IMR-90 (cell line): ENCODE data around the gene SMYD1. TPM values are rescaled to one million over a fixed set of nuclear protein-coding genes. Genes with fewer than 3 reads are reported as not detected.

Source experiments
- ATAC-seq: fragments of 200-7000 bp; cut with Tn5 transposase; 2 replicates; pipeline ENCODE4 v1.9.1; 2020; ENCODE audit warnings: low read depth, mild to moderate bottlenecking, moderate library complexity
- BruUV-seq: library from RNA; stranded (reverse); fragments of 400-500 nt; replicated peaks from 2 replicates; lab custom pipeline; 2021; lab: Mats Ljungman, UMichigan
- CTCF ChIA-PET: fragments of 300-600 bp; formaldehyde crosslinking; extraction: SDS; loops from one replicate; lab custom pipeline; 2021; ENCODE audit warnings: antibody characterized with exemption; lab: Yijun Ruan, JAX
- POLR2A ChIA-PET: fragments of 300-600 bp; sonication (Branson Sonifier 250); formaldehyde crosslinking; loops from one replicate; lab custom pipeline; 2022; ENCODE audit warnings: antibody characterized with exemption; ENCODE audit not compliant: unreplicated experiment; lab: Charles Lee
- DNase-seq: peaks from one replicate; pipeline ENCODE4 v3.0.0; 2013
- H2AFZ ChIP-seq: replicated peaks from 2 replicates; pipeline ENCODE3; 2013; ENCODE audit warnings: low read length, mild to moderate bottlenecking; ENCODE audit not compliant: poor library complexity
- H2AK5ac ChIP-seq: 2 replicates; pipeline ENCODE4 v1.6.1; 2013; ENCODE audit warnings: low read depth, low read length, inconsistent platforms
- H2AK9ac ChIP-seq: replicated peaks from 2 replicates; pipeline ENCODE3; 2013; ENCODE audit warnings: mild to moderate bottlenecking, low read depth, low read length, moderate library complexity; ENCODE audit not compliant: poor library complexity
- H2BK120ac ChIP-seq: 2 replicates; pipeline ENCODE4 v1.6.1; 2013; ENCODE audit warnings: low read depth, low read length, inconsistent platforms
- H2BK15ac ChIP-seq: 3 replicates; pipeline ENCODE4 v1.6.1; 2013; ENCODE audit warnings: low read depth, low read length, inconsistent platforms
- H2BK20ac ChIP-seq: 2 replicates; pipeline ENCODE4 v1.6.1; 2013; ENCODE audit warnings: low read depth, mild to moderate bottlenecking, inconsistent platforms, low read length, moderate library complexity
- H2BK5ac ChIP-seq: 2 replicates; pipeline ENCODE4 v1.6.1; 2013; ENCODE audit warnings: mild to moderate bottlenecking, low read depth, low read length, inconsistent platforms; ENCODE audit not compliant: poor library complexity, severe bottlenecking
- H3K14ac ChIP-seq: replicated peaks from 2 replicates; pipeline ENCODE4 v1.6.1; 2013; ENCODE audit warnings: low read depth, low read length, inconsistent platforms
- H3K18ac ChIP-seq: 2 replicates; pipeline ENCODE4 v1.6.1; 2013; ENCODE audit warnings: low read depth, low read length, control low read depth
- H3K23ac ChIP-seq: 2 replicates; pipeline ENCODE4 v1.6.1; 2013; ENCODE audit warnings: low read depth, low read length, inconsistent platforms
- H3K27ac ChIP-seq: 2 replicates; pipeline ENCODE4 v1.5.1; 2013; ENCODE audit warnings: mild to moderate bottlenecking, control low read depth, low read length; ENCODE audit not compliant: insufficient read depth
- H3K27me3 ChIP-seq: 2 replicates; pipeline ENCODE4 v1.6.1; 2013; ENCODE audit warnings: low read length; ENCODE audit not compliant: control insufficient read depth, insufficient read depth
- H3K36me3 ChIP-seq: 2 replicates; pipeline ENCODE4 v1.6.1; 2013; ENCODE audit warnings: low read length, mixed read lengths; ENCODE audit not compliant: control insufficient read depth, insufficient read depth
- H3K4ac ChIP-seq: 2 replicates; pipeline ENCODE4 v1.6.1; 2013; ENCODE audit warnings: low read depth, low read length, inconsistent platforms
- H3K4me1 ChIP-seq: 2 replicates; pipeline ENCODE4 v1.6.1; 2013; ENCODE audit warnings: low read length, mixed read lengths; ENCODE audit not compliant: control insufficient read depth, insufficient read depth
- H3K4me2 ChIP-seq: 2 replicates; pipeline ENCODE4 v1.6.1; 2013; ENCODE audit warnings: low read depth, mild to moderate bottlenecking, control low read depth, low read length, moderate library complexity
- H3K4me3 ChIP-seq: 2 replicates; pipeline ENCODE4 v1.5.1; 2013; ENCODE audit warnings: low read depth, mild to moderate bottlenecking, control low read depth, low read length, moderate library complexity; ENCODE audit not compliant: insufficient read depth
- H3K56ac ChIP-seq: 2 replicates; pipeline ENCODE4 v1.6.1; 2013; ENCODE audit warnings: low read length, inconsistent platforms; ENCODE audit not compliant: insufficient read depth; ENCODE audit errors: extremely low read depth
- H3K79me1 ChIP-seq, 2 experiments: 2 replicates each; pipeline ENCODE4 v1.6.1; 2013; ENCODE audit warnings: low read length in 2 of 2, inconsistent platforms in 1 of 2, low read depth in 1 of 2
- H3K9ac ChIP-seq: 2 replicates; pipeline ENCODE4 v1.6.1; 2013; ENCODE audit warnings: low read depth, low read length, control low read depth
- H3K9me1 ChIP-seq: 2 replicates; pipeline ENCODE4 v1.6.1; 2013; ENCODE audit warnings: low read length, inconsistent platforms; ENCODE audit not compliant: insufficient read depth
- H3K9me3 ChIP-seq: 2 replicates; pipeline ENCODE4 v1.6.1; 2013; ENCODE audit warnings: low read length; ENCODE audit not compliant: control insufficient read depth, insufficient read depth
- H4K20me1 ChIP-seq: 2 replicates; pipeline ENCODE4 v1.6.1; 2013; ENCODE audit warnings: low read length, inconsistent platforms; ENCODE audit not compliant: insufficient read depth
- H4K5ac ChIP-seq: 2 replicates; pipeline ENCODE4 v1.6.1; 2013; ENCODE audit warnings: mild to moderate bottlenecking, low read depth, low read length, control low read depth
- H4K8ac ChIP-seq, 2 experiments: 2 replicates each; pipeline ENCODE4 v1.6.1; 2013; ENCODE audit warnings: low read depth in 2 of 2, low read length in 2 of 2, control low read depth in 1 of 2, inconsistent platforms in 1 of 2
- H4K91ac ChIP-seq: 2 replicates; pipeline ENCODE4 v1.6.1; 2013; ENCODE audit warnings: low read depth, low read length, inconsistent platforms; ENCODE audit not compliant: insufficient read depth
- BHLHE40 ChIP-seq: fragments of 150-350 bp; IDR thresholded peaks from 2 replicates; pipeline ENCODE4 v1.6.1; 2016; ENCODE audit warnings: mild to moderate bottlenecking, low read depth, low read length
- CEBPB ChIP-seq: IDR thresholded peaks from 2 replicates; pipeline ENCODE4 v1.6.1; 2012; ENCODE audit warnings: low read depth, low read length, improper control_type of control experiment
- CHD1 ChIP-seq: IDR thresholded peaks from 2 replicates; pipeline ENCODE4 v1.6.1; 2012; ENCODE audit warnings: low read depth, low read length, improper control_type of control experiment
- CTCF ChIP-seq: conservative IDR thresholded peaks from 2 replicates; pipeline ENCODE4 v1.5.1; 2012; ENCODE audit warnings: mild to moderate bottlenecking, low read depth, low read length, improper control_type of control experiment
- ELK1 ChIP-seq: fragments of 150-350 bp; IDR thresholded peaks from 2 replicates; pipeline ENCODE4 v1.6.1; 2016; ENCODE audit warnings: low read depth, mild to moderate bottlenecking, low read length, moderate library complexity, borderline replicate concordance
- FOS ChIP-seq: fragments of 150-350 bp; IDR thresholded peaks from 2 replicates; pipeline ENCODE4 v1.6.1; 2016; ENCODE audit warnings: low read depth, low read length
- MAFK ChIP-seq: IDR thresholded peaks from 2 replicates; pipeline ENCODE4 v1.6.1; 2012; ENCODE audit warnings: low read depth, low read length, improper control_type of control experiment
- MAZ ChIP-seq: IDR thresholded peaks from 2 replicates; pipeline ENCODE4 v1.6.1; 2012; ENCODE audit warnings: low read depth, mild to moderate bottlenecking, low read length, improper control_type of control experiment, moderate library complexity, borderline replicate concordance
- MXI1 ChIP-seq: IDR thresholded peaks from 2 replicates; pipeline ENCODE4 v1.6.1; 2012; ENCODE audit warnings: low read depth, mild to moderate bottlenecking, low read length, moderate library complexity, borderline replicate concordance
- NFE2L2 ChIP-seq: fragments of 150-350 bp; IDR thresholded peaks from 2 replicates; pipeline ENCODE4 v1.6.1; 2016; ENCODE audit warnings: low read depth, mild to moderate bottlenecking, low read length
- POLR2A ChIP-seq: IDR thresholded peaks from 2 replicates; pipeline ENCODE4 v1.6.1; 2012; ENCODE audit warnings: mild to moderate bottlenecking, low read depth, low read length
- RAD21 ChIP-seq: IDR thresholded peaks from 2 replicates; pipeline ENCODE4 v1.6.1; 2012; ENCODE audit warnings: low read length, improper control_type of control experiment
- RCOR1 ChIP-seq: IDR thresholded peaks from 2 replicates; pipeline ENCODE4 v1.6.1; 2012; ENCODE audit warnings: mild to moderate bottlenecking, low read length, improper control_type of control experiment; ENCODE audit not compliant: insufficient replicate concordance
- RFX5 ChIP-seq: IDR thresholded peaks from 2 replicates; pipeline ENCODE4 v1.8.0; 2012; ENCODE audit warnings: low read depth, mild to moderate bottlenecking, low read length, moderate library complexity
- SMC3 ChIP-seq: fragments of 150-350 bp; IDR thresholded peaks from 2 replicates; pipeline ENCODE4 v1.6.1; 2016; ENCODE audit warnings: low read depth, mild to moderate bottlenecking, antibody characterized with exemption, low read length, moderate library complexity
- USF2 ChIP-seq: fragments of 150-350 bp; IDR thresholded peaks from 2 replicates; pipeline ENCODE4 v1.6.1; 2017; ENCODE audit warnings: mild to moderate bottlenecking, antibody characterized with exemption, low read length, low read depth
- WGBS, 2 experiments: methylation state at CpG; one replicate each; pipeline versions ENCODE4 v1.1.5 to v1.1.7; 2013; ENCODE audit warnings: missing lambda C conversion rate in 2 of 2; ENCODE audit not compliant: insufficient read length in 1 of 2; ENCODE audit errors: extremely low coverage in 2 of 2; 5-methylcytosine and 5-hydroxymethylcytosine counted together
- dilution Hi-C: fragments of 300-500 bp; cut with HindIII; formaldehyde crosslinking; loops from one replicate; pipeline ENCODE4 v1.14.3; 2018; ENCODE audit warnings: low sequenced_read_pairs; ENCODE audit not compliant: unreplicated experiment
- in situ Hi-C: fragments of 300-500 bp; cut with MboI; formaldehyde crosslinking; loops from 3 replicates; pipeline ENCODE4 v1.14.3; 2019; ENCODE audit warnings: low sequenced_read_pairs, inconsistent platforms, mixed read lengths
- intact Hi-C: fragments of 100-400 bp; cut with micrococcal nuclease; formaldehyde crosslinking; loops from 2 replicates; pipeline ENCODE4 v1.10.0; 2022
- polyA plus RNA-seq, 3 experiments: library from polyadenylated mRNA; depleted of rRNA; stranded (reverse); fragments of >200 nt; gene quantifications; 2 replicates each; pipeline ENCODE4 v1.2.3, GENCODE V29; 2012; ENCODE audit warnings: low replicate concordance in 1 of 3
- total RNA-seq: library from RNA; depleted of rRNA; stranded (reverse); fragments of >200 nt; gene quantifications from 2 replicates; pipeline ENCODE4 v1.2.3, GENCODE V29; 2012

Gene SMYD1
- total and polyA plus RNA-seq, 2 of the 4 experiments (the other 2 are of a cell fraction) = not detected

GRCh38 chr2:88077080-88077479, 9.5 kb downstream of the SMYD1 start:
- no peak overlapping the region for H4K5ac ChIP-seq
- H3K9me3 ChIP-seq = peaks cover 5% of the 10 kb centered on the region; the same call in 1 of the 2 replicates
- peaks cover 3% of the 10 kb centered on the region; the same call in 1 of the 2 replicates for H3K4me1 ChIP-seq
- no peak overlapping the region for H2AFZ ChIP-seq
- intact Hi-C loops = no loop called here
- no peak for ATAC-seq
- H3K9ac ChIP-seq = no peak overlapping the region
- H3K79me1 ChIP-seq = no peaks in the 10 kb centered on the region
- peaks cover 5% of the 10 kb centered on the region for H3K27me3 ChIP-seq
- H3K56ac ChIP-seq = no peak overlapping the region
- no peak overlapping the region for H4K8ac ChIP-seq
- ChIA-PET CTCF (no interaction called here), POLR2A (no interaction called here)
- no peak overlapping the region for H2AK9ac ChIP-seq
- no peak overlapping the region for H3K4ac ChIP-seq
- no peaks in the 10 kb centered on the region for H4K20me1 ChIP-seq
- H4K91ac ChIP-seq = no peak overlapping the region
- no peak overlapping the region for H3K4me3 ChIP-seq
- no peak overlapping the region for H2BK15ac ChIP-seq
- DNase-seq = no peak
- H2BK120ac ChIP-seq = no peak overlapping the region
- no peak overlapping the region for H3K14ac ChIP-seq
- TF ChIP-seq FOS (no peak), BHLHE40 (no peak), RCOR1 (no peak), MAFK (no peak), CTCF (no peak), NFE2L2 (no peak), MXI1 (no peak), CEBPB (no peak), SMC3 (no peak), USF2 (no peak), MAZ (no peak), CHD1 (no peak), RFX5 (no peak), POLR2A (no peak), RAD21 (no peak), ELK1 (no peak)
- no TSS peak for BruUV-seq
- WGBS, 2 experiments = no CpG with 5 or more reads among the region's 8 CpGs
- no peak overlapping the region for H3K4me2 ChIP-seq
- H2BK5ac ChIP-seq = no peak overlapping the region
- in situ Hi-C loops = no loop called here
- no peak overlapping the region for H2AK5ac ChIP-seq
- no peaks in the 10 kb centered on the region for H3K9me1 ChIP-seq
- no peak overlapping the region for H3K23ac ChIP-seq
- H3K36me3 ChIP-seq = no peaks in the 10 kb centered on the region
- dilution Hi-C loops = no loop called here
- no peak overlapping the region for H3K18ac ChIP-seq
- no peak overlapping the region for H3K27ac ChIP-seq
- no peak overlapping the region for H2BK20ac ChIP-seq
